ENCODE measurements around the gene SCGB1A1. TPM values are rescaled to one million over a fixed set of nuclear protein-coding genes. Genes with fewer than 3 reads are reported as not detected.

SCGB1A1 gene
- total and polyA plus RNA-seq, 7 experiments from 2014 or later, result not detected

DNA sequence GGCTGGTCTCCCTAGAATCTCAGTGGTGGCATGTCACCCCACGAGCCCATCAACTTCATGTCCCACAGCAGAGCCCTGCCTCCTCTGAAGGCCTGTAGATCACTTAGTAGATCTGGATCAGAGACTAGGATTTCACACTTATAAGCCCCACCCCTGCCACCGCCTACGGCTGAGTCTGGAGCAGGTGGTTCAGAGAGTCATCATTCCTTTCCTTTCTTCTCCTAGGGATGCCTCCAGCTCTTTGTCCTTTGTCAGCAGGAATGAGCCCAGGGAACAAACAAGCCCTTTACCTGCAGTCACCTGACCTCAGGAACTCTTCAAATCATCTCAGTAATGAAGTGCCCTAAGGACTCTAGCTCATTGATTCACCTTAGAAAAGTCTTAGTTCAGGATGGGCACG, 37.8 kb downstream of the SCGB1A1 start:
- DNase-seq (no peak), ATAC-seq (no peak)
- intact Hi-C loops (cut with micrococcal nuclease), result no loop called here
- no peaks in the 10 kb centered on the region for H3K27me3 ChIP-seq (ENCODE audit: control insufficient read depth in 2 of 2, insufficient read depth in 2 of 2, low read length in 2 of 2)
- no peak overlapping the region for H3K4me3 ChIP-seq (ENCODE audit: low read length)
- Mint-ChIP-seq H3K36me3 (no peaks in the 10 kb centered on the region), H3K9me3 (no peaks in the 10 kb centered on the region), H3K27ac (no peak overlapping the region), H3K4me3 (no peak overlapping the region), H3K27me3 (no peaks in the 10 kb centered on the region), H3K4me1 (peaks cover 0 to 4% (median 0%) of the 10 kb centered on the region in 7 donors)
- no peaks in the 10 kb centered on the region for H3K36me3 ChIP-seq (ENCODE audit: control insufficient read depth in 2 of 3, insufficient read depth in 3 of 3, low read length in 3 of 3)
- H3K9me3 ChIP-seq (ENCODE audit: control insufficient read depth in 2 of 3, low read length in 3 of 3), result no peaks in the 10 kb centered on the region
- no peaks in the 10 kb centered on the region for H3K4me1 ChIP-seq (ENCODE audit: control insufficient read depth in 2 of 2, insufficient read depth in 2 of 2, low read length in 2 of 2)
- ChIA-PET POLR2A (no interaction called here), CTCF (no interaction called here)
- no peak overlapping the region for H3K27ac ChIP-seq (ENCODE audit: low read depth, low read length)

DNA sequence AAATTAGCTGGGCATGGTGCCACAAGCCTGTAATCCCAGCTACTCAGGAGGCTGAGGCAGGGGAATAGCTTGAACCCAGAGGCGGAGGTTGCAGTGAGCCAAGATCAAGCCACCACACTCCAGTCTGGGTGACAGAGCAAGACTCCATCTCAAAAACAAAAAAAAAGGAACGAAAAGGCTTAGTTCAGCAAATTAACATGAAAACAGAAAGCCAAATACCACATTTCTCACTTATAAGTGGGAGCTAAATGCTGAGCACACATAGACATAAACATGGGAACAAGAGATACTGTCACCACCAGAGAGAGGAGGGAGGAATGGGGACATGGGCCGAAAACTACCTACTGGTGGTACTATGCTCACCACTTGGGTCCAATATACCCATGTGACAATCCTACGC, 38.6 kb downstream of the SCGB1A1 start:
- Histone ChIP-seq H3K9me3 (ENCODE audit: control insufficient read depth in 2 of 3, low read length in 3 of 3) (no peaks in the 10 kb centered on the region), H3K4me3 (ENCODE audit: low read length) (no peak overlapping the region), H3K27me3 (ENCODE audit: control insufficient read depth in 2 of 2, insufficient read depth in 2 of 2, low read length in 2 of 2) (no peaks in the 10 kb centered on the region), H3K36me3 (ENCODE audit: control insufficient read depth in 2 of 3, insufficient read depth in 3 of 3, low read length in 3 of 3) (no peaks in the 10 kb centered on the region), H3K4me1 (ENCODE audit: control insufficient read depth in 2 of 2, insufficient read depth in 2 of 2, low read length in 2 of 2) (no peaks in the 10 kb centered on the region), H3K27ac (ENCODE audit: low read depth, low read length) (no peak overlapping the region)
- ChIA-PET POLR2A (interaction anchor here (0.6 kb wide), 1 partner anchor 9 kb away, joined by 3 read pairs; no protein-coding TSS in a partner anchor), CTCF (interaction anchor here (1.4 kb wide), 1 partner anchor 9 kb away, joined by 6 read pairs; no protein-coding TSS in a partner anchor)
- Mint-ChIP-seq H3K9me3 (no peaks in the 10 kb centered on the region), H3K27ac (no peak overlapping the region), H3K27me3 (peaks cover 0 to 1% (median 0%) of the 10 kb centered on the region in 5 donors), H3K36me3 (no peaks in the 10 kb centered on the region), H3K4me3 (no peak overlapping the region), H3K4me1 (peaks cover 0 to 4% (median 0%) of the 10 kb centered on the region in 7 donors)
- DNase-seq (no peak), ATAC-seq (no peak)
- intact Hi-C loops (cut with micrococcal nuclease), result no loop called here

DNA sequence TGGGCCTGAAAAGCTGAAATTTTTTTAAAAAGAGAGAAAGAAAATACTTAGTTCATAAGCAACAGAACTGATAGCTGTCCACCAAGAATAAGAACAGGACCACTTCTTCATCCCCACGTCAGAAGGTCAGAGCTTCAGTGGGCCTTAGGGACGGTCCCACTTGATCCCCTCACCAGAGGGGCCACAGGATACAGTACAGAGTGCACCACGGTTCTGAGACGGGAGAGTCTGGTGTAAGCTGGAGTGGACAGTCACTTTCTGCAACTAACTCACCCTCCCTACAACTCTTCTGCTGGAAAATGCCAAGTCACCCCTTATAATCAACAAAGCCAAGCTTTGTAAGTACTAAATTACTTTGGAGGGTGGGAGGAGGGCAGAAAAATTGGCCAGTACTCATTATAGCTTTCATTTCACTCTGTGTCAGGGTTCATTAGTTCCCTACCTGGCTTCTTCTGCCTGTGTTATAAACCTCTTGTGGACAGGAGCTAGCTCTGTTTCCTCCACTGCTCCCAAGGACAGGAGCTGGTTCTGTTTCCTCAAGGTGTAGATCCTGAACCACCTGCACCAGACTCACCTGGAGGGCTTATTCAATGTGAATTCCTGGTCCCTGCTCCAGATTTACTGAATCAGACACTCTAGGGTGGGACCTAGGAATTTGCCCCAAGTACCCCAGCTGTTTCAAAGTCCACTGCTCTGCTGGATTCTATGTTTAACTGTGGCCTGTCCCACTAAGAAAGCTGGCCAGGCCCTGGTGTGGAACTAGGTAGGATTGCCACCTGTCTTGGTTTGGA, 39.6 kb downstream of the SCGB1A1 start:
- H3K9me3 ChIP-seq (ENCODE audit: control insufficient read depth in 2 of 3, low read length in 3 of 3), result no peaks in the 10 kb centered on the region
- POLR2A ChIA-PET, result interaction anchor here (0.6 kb wide), 2 partner anchors 8 to 32 kb away, joined by 3 read pairs; no protein-coding TSS in a partner anchor
- DNase-seq (no peak), ATAC-seq (no peak)
- no peak overlapping the region for H3K27ac ChIP-seq (ENCODE audit: low read depth, low read length)
- intact Hi-C loops (cut with micrococcal nuclease), result no loop called here
- no peaks in the 10 kb centered on the region for H3K36me3 ChIP-seq (ENCODE audit: control insufficient read depth in 2 of 3, insufficient read depth in 3 of 3, low read length in 3 of 3)
- H3K27ac Mint-ChIP-seq, result no peak overlapping the region
- H3K4me3 ChIP-seq (ENCODE audit: low read length), result no peak overlapping the region
- H3K4me1 Mint-ChIP-seq, result peaks cover 0 to 8% (median 0%) of the 10 kb centered on the region in 7 donors
- no peaks in the 10 kb centered on the region for H3K9me3 Mint-ChIP-seq
- CTCF ChIA-PET, result interaction anchor here (1.2 to 1.4 kb wide), 2 partner anchors 10 to 37 kb away, joined by 3 to 6 read pairs; no protein-coding TSS in a partner anchor
- no peak overlapping the region for H3K4me3 Mint-ChIP-seq
- H3K4me1 ChIP-seq (ENCODE audit: control insufficient read depth in 2 of 2, insufficient read depth in 2 of 2, low read length in 2 of 2), result no peaks in the 10 kb centered on the region
- H3K27me3 ChIP-seq (ENCODE audit: control insufficient read depth in 2 of 2, insufficient read depth in 2 of 2, low read length in 2 of 2), result no peaks in the 10 kb centered on the region
- no peaks in the 10 kb centered on the region for H3K36me3 Mint-ChIP-seq
- H3K27me3 Mint-ChIP-seq, result peaks cover 0 to 3% (median 0%) of the 10 kb centered on the region in 5 donors

DNA sequence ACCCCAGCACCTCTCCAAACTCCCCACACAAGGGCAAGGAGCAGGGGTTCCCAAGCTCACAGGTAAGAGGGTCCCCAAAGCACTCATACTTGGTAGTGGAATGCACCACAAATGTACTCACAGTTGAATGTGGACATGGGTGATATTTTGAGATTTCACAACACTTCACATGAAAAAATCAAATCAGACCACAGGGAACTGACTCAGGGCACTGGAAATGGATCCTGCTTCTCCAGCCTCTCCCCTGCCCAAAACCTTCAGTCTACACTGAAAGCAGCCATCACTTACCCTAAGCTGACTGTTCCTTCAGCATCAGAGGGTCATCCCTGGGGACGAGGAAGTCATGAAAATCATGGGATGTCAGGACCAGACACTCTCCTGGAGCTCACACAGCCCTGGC, 40.2 kb downstream of the SCGB1A1 start:
- no peak overlapping the region for H3K27ac ChIP-seq (ENCODE audit: low read depth, low read length)
- POLR2A ChIA-PET, result no interaction called here

DNA sequence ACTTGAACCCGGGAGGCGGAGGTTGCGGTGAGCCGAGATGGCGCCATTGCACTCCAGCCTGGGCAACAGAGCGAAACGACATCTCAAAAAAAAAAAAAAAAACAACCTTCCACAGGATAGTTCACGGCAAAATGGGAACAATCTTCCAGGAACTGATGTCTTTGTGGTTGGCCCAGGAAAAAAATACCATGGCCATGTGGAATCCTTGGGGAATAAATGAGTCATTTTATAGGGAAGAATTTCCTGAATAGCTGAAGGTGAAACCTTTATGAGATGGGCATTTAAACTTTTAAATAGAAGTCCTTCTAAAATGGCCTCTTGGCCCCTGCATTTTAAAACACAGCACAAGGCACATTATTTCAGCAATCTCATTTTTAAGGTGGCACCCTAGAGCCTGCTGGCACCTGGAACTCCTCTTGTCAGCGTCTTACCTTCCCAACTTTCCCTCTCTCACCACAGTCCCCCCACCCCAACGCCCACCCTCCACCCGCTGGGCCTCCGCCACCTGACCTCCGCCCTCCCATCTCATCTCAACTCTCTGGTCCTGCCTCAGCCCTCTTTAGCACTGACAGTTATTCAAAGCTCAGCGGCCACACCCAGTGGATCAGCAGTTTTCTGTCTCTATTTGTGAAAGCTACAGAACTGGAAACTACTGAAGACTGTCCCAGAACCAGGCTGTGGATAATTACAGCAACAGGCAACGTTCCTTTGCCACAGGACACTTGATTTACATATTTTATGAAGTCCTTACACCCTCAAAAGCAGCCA, 43.1 kb downstream of the SCGB1A1 start:
- intact Hi-C loops (cut with micrococcal nuclease), result no loop called here
- CTCF ChIA-PET, result no interaction called here
- POLR2A ChIA-PET, result no interaction called here
- ATAC-seq, result no peak
- H3K4me3 Mint-ChIP-seq, result no peak overlapping the region
- H3K4me1 Mint-ChIP-seq, result peaks cover 0 to 10% (median 0%) of the 10 kb centered on the region in 7 donors
- Histone ChIP-seq H3K4me3 (ENCODE audit: low read length) (no peak overlapping the region), H3K9me3 (ENCODE audit: control insufficient read depth in 2 of 3, low read length in 3 of 3) (no peaks in the 10 kb centered on the region), H3K27me3 (ENCODE audit: control insufficient read depth in 2 of 2, insufficient read depth in 2 of 2, low read length in 2 of 2) (no peaks in the 10 kb centered on the region), H3K36me3 (ENCODE audit: control insufficient read depth in 2 of 3, insufficient read depth in 3 of 3, low read length in 3 of 3) (no peaks in the 10 kb centered on the region), H3K27ac (ENCODE audit: low read depth, low read length) (no peak overlapping the region), H3K4me1 (ENCODE audit: control insufficient read depth in 2 of 2, insufficient read depth in 2 of 2, low read length in 2 of 2) (no peaks in the 10 kb centered on the region)
- H3K36me3 Mint-ChIP-seq, result no peaks in the 10 kb centered on the region
- no peaks in the 10 kb centered on the region for H3K9me3 Mint-ChIP-seq
- DNase-seq, result no peak
- no peak overlapping the region for H3K27ac Mint-ChIP-seq
- peaks cover 0 to 5% (median 0%) of the 10 kb centered on the region in 5 donors for H3K27me3 Mint-ChIP-seq

More for the DNA sequence above, 40.2 kb downstream of the SCGB1A1 start:
- no peaks in the 10 kb centered on the region for H3K9me3 ChIP-seq (ENCODE audit: control insufficient read depth in 2 of 3, low read length in 3 of 3)
- intact Hi-C loops (cut with micrococcal nuclease), result no loop called here
- H3K4me3 Mint-ChIP-seq, result no peak overlapping the region
- no peak overlapping the region for H3K27ac Mint-ChIP-seq
- CTCF ChIA-PET, result interaction anchor here (1.2 kb wide), 1 partner anchor 37 kb away, joined by 3 read pairs; no protein-coding TSS in a partner anchor
- no peaks in the 10 kb centered on the region for H3K36me3 ChIP-seq (ENCODE audit: control insufficient read depth in 2 of 3, insufficient read depth in 3 of 3, low read length in 3 of 3)
- H3K9me3 Mint-ChIP-seq, result no peaks in the 10 kb centered on the region
- peaks cover 0 to 10% (median 0%) of the 10 kb centered on the region in 7 donors for H3K4me1 Mint-ChIP-seq
- H3K27me3 ChIP-seq (ENCODE audit: control insufficient read depth in 2 of 2, insufficient read depth in 2 of 2, low read length in 2 of 2), result no peaks in the 10 kb centered on the region
- no peak for ATAC-seq
- peaks cover 0 to 5% (median 0%) of the 10 kb centered on the region in 5 donors for H3K27me3 Mint-ChIP-seq
- H3K36me3 Mint-ChIP-seq, result no peaks in the 10 kb centered on the region
- no peak overlapping the region for H3K4me3 ChIP-seq (ENCODE audit: low read length)
- no peak for DNase-seq
- H3K4me1 ChIP-seq (ENCODE audit: control insufficient read depth in 2 of 2, insufficient read depth in 2 of 2, low read length in 2 of 2), result no peaks in the 10 kb centered on the region

DNA sequence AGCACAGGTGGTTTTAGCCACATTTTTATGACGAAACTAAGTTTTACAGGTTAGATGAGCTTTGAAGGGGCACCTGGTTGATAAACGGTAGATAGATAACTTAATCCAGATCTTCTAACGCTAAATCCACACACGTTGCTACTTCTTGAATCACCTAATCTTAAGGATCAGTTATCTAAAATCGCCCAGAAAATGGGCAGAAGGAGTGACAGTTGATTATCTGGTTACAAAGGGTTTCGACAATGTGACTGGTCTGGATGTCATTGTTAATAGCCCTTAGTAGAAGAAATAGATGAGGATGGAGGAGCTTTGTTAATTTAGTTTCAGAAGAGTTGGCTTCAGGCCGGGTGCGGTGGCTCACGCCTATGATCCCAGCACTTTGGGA, 43.7 kb downstream of the SCGB1A1 start:
- Histone ChIP-seq H3K9me3 (ENCODE audit: control insufficient read depth in 2 of 3, low read length in 3 of 3) (no peaks in the 10 kb centered on the region), H3K27ac (ENCODE audit: low read depth, low read length) (no peak overlapping the region), H3K4me3 (ENCODE audit: low read length) (no peak overlapping the region), H3K4me1 (ENCODE audit: control insufficient read depth in 2 of 2, insufficient read depth in 2 of 2, low read length in 2 of 2) (no peaks in the 10 kb centered on the region), H3K27me3 (ENCODE audit: control insufficient read depth in 2 of 2, insufficient read depth in 2 of 2, low read length in 2 of 2) (no peaks in the 10 kb centered on the region), H3K36me3 (ENCODE audit: control insufficient read depth in 2 of 3, insufficient read depth in 3 of 3, low read length in 3 of 3) (no peaks in the 10 kb centered on the region)
- DNase-seq (no peak), ATAC-seq (no peak)
- Mint-ChIP-seq H3K27ac (no peak overlapping the region), H3K9me3 (no peaks in the 10 kb centered on the region), H3K27me3 (peaks cover 0 to 5% (median 0%) of the 10 kb centered on the region in 5 donors), H3K4me1 (peaks cover 0 to 10% (median 0%) of the 10 kb centered on the region in 7 donors), H3K36me3 (no peaks in the 10 kb centered on the region), H3K4me3 (no peak overlapping the region)
- ChIA-PET CTCF (no interaction called here), POLR2A (no interaction called here)
- intact Hi-C loops (cut with micrococcal nuclease), result no loop called here

All from naive thymus-derived CD4-positive, alpha-beta T cell (primary cell).